HepG2 (cell line): Measurements from ENCODE around the gene CNP. TPM values are rescaled to one million over a fixed set of nuclear protein-coding genes. Genes with fewer than 3 reads are reported as not detected.

Source experiments
- CEBPB ChIP-seq: IDR thresholded peaks from 2 replicates; pipeline ENCODE4 v1.6.1; 2011; ENCODE audit warnings: low read depth, low read length, improper control_type of control experiment, borderline replicate concordance
- CHCHD3 ChIP-seq: sonication (generic); formaldehyde crosslinking; IDR thresholded peaks from 2 replicates; pipeline ENCODE4 v1.8.0; 2022; ENCODE audit warnings: mild to moderate bottlenecking, missing genetic modification reagents, moderate library complexity
- DPF2 ChIP-seq: sonication (generic); formaldehyde crosslinking; IDR thresholded peaks from 2 replicates; pipeline ENCODE4 v1.4.0; 2020; ENCODE audit warnings: mild to moderate bottlenecking, low read depth, missing genetic modification reagents, borderline replicate concordance
- GABPA ChIP-seq, 2 experiments: IDR thresholded peaks; 2 replicates each; pipeline ENCODE4 v1.6.1; 2011 to 2016; ENCODE audit warnings: low read depth in 2 of 2, low read length in 1 of 2, missing biosample characterization in 1 of 2, missing genetic modification characterization in 1 of 2
- HDAC1 ChIP-seq: sonication (generic); formaldehyde crosslinking; IDR thresholded peaks from 2 replicates; pipeline ENCODE4 v1.5.1; 2020; ENCODE audit warnings: mild to moderate bottlenecking, missing genetic modification reagents
- HOMEZ ChIP-seq: IDR thresholded peaks from 2 replicates; pipeline ENCODE4 v1.6.1; 2016; ENCODE audit warnings: low read depth
- NFKB2 ChIP-seq: sonication (generic); formaldehyde crosslinking; IDR thresholded peaks from 2 replicates; pipeline ENCODE4 v1.4.0; 2020; ENCODE audit warnings: missing genetic modification reagents, borderline replicate concordance
- PCBP2 ChIP-seq: fragments of 200-400 bp; formaldehyde crosslinking; optimal IDR thresholded peaks from 2 replicates; pipeline ENCODE3; 2018; ENCODE audit warnings: low read length, low read depth; ENCODE audit not compliant: poor library complexity, severe bottlenecking
- POLR2AphosphoS2 ChIP-seq: IDR thresholded peaks from 2 replicates; pipeline ENCODE4 v1.6.1; 2011; ENCODE audit warnings: low read depth, low read length, improper control_type of control experiment
- PRPF4 ChIP-seq: fragments of 200-400 bp; formaldehyde crosslinking; IDR thresholded peaks from 2 replicates; pipeline ENCODE4 v1.6.1; 2016; ENCODE audit warnings: low read length, low read depth; ENCODE audit not compliant: poor library complexity, severe bottlenecking
- TCF7 ChIP-seq: sonication (generic); IDR thresholded peaks from 2 replicates; pipeline ENCODE4 v1.6.1; 2016; ENCODE audit warnings: antibody characterized with exemption, low read depth
- ZBTB49 ChIP-seq: sonication (generic); formaldehyde crosslinking; IDR thresholded peaks from 2 replicates; pipeline ENCODE4 v1.4.0; 2020; ENCODE audit warnings: missing genetic modification reagents, borderline replicate concordance
- ZNF235 ChIP-seq: sonication (generic); formaldehyde crosslinking; IDR thresholded peaks from 2 replicates; pipeline ENCODE4 v1.8.1; 2023; ENCODE audit warnings: mild to moderate bottlenecking, missing genetic modification reagents, borderline replicate concordance
- ZNF431 ChIP-seq: sonication (generic); formaldehyde crosslinking; IDR thresholded peaks from 2 replicates; pipeline ENCODE4 v1.9.0; 2022; ENCODE audit warnings: missing genetic modification reagents, low read depth, mild to moderate bottlenecking, borderline replicate concordance
- ZNF441 ChIP-seq: sonication (generic); formaldehyde crosslinking; IDR thresholded peaks from 2 replicates; pipeline ENCODE4 v1.7.0; 2021; ENCODE audit warnings: missing genetic modification reagents, borderline replicate concordance
- ZNF451 ChIP-seq: sonication (generic); formaldehyde crosslinking; IDR thresholded peaks from 2 replicates; pipeline ENCODE4 v1.5.0; 2020; ENCODE audit warnings: mild to moderate bottlenecking, missing genetic modification reagents
- ZNF747 ChIP-seq: sonication (generic); formaldehyde crosslinking; IDR thresholded peaks from 2 replicates; pipeline ENCODE4 v1.8.1; 2023; ENCODE audit warnings: missing genetic modification reagents, mild to moderate bottlenecking, borderline replicate concordance
- polyA plus RNA-seq, 8 experiments: library from polyadenylated mRNA; depleted of rRNA in 3 of 8; stranded (reverse) in 7 of 8; unstranded in 1 of 8; fragments of >200 nt; fragmentation: Illumina TruSeq in 4 of 8; extraction: Trizol in 4 of 8; gene quantifications; 2 replicates each; pipeline versions ENCODE4 v1.2.1 to v1.2.3, GENCODE V29; 2011 to 2016; ENCODE audit warnings: low read depth in 4 of 8, missing spikeins in 1 of 8, mixed read lengths in 1 of 8; ENCODE audit not compliant: insufficient read depth in 1 of 8
- total RNA-seq, 5 experiments: library from RNA; depleted of rRNA; stranded (reverse); fragments of >200 nt; fragmentation: Illumina TruSeq; extraction: Trizol; gene quantifications; 2 replicates each; pipeline ENCODE4 v1.2.3, GENCODE V29; 2016; ENCODE audit warnings: low read depth in 1 of 5
- TF ChIP-seq, protein P1 (sequence below): IDR thresholded peaks from 2 replicates; pipeline ENCODE4 v1.6.1; 2016; ENCODE audit warnings: low read depth, missing genetic modification reagents, missing compliant biosample characterization

CNP gene
- total and polyA plus RNA-seq, 2 of the 13 experiments (the other 11 are each of a cell fraction or from before 2014, with no cell fraction given) = 97.2 to 161 TPM

- TF ChIP-seq HOMEZ (peak; percentile 81; the same call in 1 of the 2 replicates), ZNF235 (CRISPR knock-in tag) (peak; percentile 88; the same call in 1 of the 2 replicates), DPF2 (0 out of 2 replicates have a peak, but pooled peaks have one; percentile 11), ZNF747 (CRISPR knock-in tag) (peak; percentile 98; the same call in 1 of the 2 replicates), ZNF431 (no peak), NFKB2 (CRISPR knock-in tag) (peak; percentile 90; the same call in 1 of the 2 replicates), PCBP2 (no peak), HDAC1 (CRISPR knock-in tag) (peak; percentile 97), GABPA (IDR thresholded peaks at IDR 0.05; ENCODE audit: low read depth, low read length) (peak; percentile 96), GABPA (CRISPR knock-in tag; IDR thresholded peaks at IDR 0.05; ENCODE audit: low read depth) (peak; percentile 96), CEBPB (no peak), ZBTB49 (CRISPR knock-in tag) (no peak), CHCHD3 (CRISPR knock-in tag) (no peak), ZNF441 (CRISPR knock-in tag) (no peak), POLR2AphosphoS2 (no peak), TCF7 (no peak), ZNF451 (CRISPR knock-in tag) (no peak), PRPF4 (no peak)
- TF ChIP-seq, protein P1, sequence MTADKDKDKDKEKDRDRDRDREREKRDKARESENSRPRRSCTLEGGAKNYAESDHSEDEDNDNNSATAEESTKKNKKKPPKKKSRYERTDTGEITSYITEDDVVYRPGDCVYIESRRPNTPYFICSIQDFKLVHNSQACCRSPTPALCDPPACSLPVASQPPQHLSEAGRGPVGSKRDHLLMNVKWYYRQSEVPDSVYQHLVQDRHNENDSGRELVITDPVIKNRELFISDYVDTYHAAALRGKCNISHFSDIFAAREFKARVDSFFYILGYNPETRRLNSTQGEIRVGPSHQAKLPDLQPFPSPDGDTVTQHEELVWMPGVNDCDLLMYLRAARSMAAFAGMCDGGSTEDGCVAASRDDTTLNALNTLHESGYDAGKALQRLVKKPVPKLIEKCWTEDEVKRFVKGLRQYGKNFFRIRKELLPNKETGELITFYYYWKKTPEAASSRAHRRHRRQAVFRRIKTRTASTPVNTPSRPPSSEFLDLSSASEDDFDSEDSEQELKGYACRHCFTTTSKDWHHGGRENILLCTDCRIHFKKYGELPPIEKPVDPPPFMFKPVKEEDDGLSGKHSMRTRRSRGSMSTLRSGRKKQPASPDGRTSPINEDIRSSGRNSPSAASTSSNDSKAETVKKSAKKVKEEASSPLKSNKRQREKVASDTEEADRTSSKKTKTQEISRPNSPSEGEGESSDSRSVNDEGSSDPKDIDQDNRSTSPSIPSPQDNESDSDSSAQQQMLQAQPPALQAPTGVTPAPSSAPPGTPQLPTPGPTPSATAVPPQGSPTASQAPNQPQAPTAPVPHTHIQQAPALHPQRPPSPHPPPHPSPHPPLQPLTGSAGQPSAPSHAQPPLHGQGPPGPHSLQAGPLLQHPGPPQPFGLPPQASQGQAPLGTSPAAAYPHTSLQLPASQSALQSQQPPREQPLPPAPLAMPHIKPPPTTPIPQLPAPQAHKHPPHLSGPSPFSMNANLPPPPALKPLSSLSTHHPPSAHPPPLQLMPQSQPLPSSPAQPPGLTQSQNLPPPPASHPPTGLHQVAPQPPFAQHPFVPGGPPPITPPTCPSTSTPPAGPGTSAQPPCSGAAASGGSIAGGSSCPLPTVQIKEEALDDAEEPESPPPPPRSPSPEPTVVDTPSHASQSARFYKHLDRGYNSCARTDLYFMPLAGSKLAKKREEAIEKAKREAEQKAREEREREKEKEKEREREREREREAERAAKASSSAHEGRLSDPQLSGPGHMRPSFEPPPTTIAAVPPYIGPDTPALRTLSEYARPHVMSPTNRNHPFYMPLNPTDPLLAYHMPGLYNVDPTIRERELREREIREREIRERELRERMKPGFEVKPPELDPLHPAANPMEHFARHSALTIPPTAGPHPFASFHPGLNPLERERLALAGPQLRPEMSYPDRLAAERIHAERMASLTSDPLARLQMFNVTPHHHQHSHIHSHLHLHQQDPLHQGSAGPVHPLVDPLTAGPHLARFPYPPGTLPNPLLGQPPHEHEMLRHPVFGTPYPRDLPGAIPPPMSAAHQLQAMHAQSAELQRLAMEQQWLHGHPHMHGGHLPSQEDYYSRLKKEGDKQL (CRISPR knock-in tag) = peak; percentile 54
Measured at GRCh38 chr17:42019509-42020404, 53.2 kb downstream of the CNP start, which contains the start of gene NKIRAS2 (continued).
